HS-27A (cell line): ENCODE data around the gene FGF18.

Experiments used
- DNase-seq: peaks from one replicate; pipeline ENCODE4 v3.0.0-alpha.2; 2012; ENCODE audit warnings: low read depth, missing footprints

FGF18 gene

DNA sequence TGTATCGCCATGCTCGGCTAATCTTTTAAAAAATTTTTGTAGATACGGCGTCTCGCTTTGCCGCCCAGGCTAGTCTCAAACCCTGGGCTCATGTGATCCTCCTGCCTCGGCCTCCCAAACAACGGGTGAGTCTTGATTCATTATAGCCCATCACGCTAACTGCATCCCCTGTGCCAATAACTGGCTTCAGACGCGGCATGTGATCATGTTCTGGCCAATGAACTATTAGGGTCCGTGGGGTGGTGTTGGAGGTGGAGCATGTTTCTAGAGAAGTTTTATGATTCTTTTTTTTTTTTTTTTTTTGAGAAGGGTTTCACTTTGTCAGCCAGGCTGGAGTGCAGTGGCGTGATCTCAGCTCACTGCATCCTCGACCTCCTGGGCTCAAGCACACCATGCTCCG is 51.0 kb downstream of the FGF18 start:
- DNase-seq = no peak

DNA sequence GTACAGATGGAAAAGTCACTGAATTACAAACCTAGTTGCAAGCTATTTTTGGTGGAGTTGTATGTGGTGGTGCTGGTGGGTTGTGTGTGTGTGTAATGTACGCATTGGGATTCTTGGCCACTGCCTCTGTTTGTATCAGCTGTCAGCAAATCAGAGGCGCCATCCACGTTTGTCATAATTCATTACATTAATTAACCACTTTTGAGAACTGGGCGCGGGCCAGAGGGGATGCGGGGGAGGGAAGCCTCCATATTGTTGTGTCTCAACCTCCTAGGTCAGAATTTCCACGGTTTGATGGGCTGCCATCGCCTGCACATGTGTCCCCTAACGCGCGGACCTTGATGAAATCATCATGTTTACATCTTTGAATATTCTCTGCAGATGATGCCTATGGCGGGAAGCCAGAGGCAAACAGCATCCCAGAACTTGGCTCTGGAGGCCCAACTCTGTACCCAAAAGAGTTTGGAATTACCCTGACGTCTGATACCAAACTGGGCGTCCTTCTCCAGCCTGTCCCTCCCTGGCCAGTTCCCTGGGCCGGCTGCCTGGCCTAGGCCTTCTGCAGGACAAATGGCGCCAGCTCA is 54.9 kb downstream of the FGF18 start:
- no peak for DNase-seq

DNA sequence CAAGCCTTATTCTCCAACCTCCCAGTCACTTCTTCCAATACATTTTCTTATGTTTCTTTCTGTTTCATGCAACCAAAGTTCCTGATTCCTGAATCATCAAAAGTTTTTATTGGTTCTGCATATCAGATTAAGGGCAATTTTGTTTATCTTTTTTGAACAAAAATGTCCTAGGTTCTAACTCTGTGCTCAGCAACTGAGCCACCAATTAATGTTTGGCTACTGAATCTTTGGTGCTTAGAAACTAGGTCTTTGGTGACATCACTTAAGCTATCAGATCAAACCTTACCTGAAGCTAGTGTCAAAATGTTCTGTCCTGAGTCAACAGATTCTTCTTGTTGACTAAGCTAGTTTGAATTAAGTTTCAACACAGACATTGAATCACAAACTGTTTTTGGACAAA is 56.1 kb downstream of the FGF18 start:
- DNase-seq = no peak

DNA sequence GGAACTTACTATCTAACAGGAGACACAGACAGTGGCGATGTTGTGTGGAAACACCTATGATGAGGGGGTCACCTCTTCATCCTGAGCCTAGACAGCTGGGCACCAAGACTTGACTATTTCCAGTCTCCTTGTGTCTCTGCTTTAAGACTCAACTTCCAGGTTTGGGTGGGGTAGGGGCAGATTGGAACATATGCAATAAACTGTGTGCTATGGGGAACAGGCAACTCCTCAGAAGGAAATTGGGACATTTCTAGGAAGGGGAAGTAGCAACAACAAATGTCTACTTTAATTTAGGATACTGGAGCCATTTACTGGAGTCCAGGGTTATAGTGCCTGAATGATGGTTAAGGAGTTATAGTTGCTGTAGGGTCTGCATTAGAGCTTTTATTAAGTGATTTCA is 57.3 kb downstream of the FGF18 start:
- no peak for DNase-seq

DNA sequence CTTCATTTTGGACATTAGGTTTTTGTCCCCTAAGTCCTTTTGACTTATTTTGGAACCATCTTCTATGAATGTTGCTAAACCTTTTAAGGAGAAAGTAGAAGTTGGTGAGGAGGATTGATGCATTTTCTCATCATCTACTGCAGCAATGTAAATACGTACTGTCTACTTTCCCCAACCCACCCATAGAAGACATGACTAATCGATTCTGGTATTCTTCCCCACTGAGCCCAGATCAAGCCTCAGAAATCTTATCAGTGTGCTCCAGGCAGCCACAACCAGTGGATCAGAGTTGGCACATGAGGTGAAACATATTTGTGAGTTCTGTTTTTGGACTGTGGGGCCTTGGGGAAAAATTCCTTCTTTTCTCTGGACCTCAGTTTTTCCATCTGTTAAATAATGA is 57.7 kb downstream of the FGF18 start:
- DNase-seq = no peak

DNA sequence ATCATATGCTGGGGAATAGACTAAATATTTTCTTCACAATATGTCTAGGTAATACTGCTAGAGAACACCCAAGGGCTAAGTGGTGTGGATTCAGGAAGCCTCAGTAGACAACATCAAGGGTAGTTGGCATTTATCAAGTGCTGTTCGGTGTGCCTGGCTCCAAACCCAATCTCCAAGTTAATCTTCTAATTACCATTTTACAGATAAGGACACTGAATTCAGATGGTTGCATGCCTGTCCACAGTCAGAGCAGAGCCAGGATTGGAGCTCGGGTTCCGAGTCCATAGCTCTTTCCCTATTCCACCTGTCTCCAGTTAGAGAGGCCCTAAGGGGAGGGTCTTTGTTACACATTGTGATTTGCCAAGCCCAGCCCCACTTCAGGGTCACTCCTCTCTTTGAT is 58.2 kb downstream of the FGF18 start:
- DNase-seq = no peak

DNA sequence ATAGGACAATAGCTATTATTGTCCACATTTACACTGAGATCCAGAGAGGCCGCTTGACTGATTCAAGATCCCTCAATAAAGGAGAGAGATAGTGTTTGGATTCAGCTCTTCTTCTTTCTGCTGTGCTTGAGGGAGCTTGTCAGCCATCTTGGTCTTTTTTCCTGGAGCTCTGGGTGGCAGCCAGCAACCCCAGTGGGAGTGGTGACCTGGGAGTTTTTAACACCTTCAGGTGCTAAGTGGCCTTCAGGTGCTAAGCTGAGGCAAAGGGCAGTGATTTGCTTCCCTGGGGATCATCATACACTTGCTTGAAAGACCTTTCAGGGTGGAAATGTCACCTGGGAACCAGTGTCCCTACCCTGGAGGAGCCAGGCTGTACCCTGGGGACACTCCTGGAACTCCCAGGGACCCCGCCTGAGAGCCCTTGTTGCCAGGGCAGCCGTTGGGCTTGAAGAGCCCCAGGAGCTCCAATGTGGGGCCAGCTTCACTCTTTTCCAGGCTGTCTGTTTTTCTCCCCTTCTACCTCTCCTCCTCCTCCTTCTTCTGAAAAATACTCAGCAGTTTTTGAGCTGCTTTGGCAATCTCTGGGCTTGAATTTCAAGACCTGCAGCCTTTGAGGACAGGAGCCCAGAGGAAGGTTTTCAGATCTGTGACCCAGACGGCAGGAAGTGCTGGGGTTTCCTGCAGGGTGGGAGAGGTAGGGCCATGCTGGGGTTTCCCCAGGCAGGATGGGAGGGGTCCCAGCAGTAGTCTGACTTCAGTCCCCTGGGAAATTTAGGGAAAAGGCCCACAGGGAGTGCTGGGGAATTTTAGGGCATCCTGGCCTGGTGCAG is 59.7 kb downstream of the FGF18 start:
- no peak for DNase-seq

DNA sequence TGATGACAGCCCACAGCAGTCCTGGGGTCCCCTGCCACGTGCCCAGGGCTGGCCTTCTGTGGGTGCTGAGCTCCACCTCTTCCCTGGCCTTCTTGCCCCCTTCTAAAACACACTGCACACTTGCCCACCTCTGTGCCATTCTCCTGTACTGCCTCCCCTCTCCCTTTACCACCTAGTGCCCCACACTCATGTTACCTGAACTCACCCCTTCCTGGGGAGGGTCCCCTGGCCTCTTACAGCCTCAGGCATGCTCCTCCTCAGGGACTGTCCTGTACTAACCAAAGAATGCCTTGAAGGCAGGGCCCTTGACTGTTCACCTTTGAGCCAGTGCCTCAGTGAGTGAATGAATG is 60.3 kb downstream of the FGF18 start:
- DNase-seq = no peak

DNA sequence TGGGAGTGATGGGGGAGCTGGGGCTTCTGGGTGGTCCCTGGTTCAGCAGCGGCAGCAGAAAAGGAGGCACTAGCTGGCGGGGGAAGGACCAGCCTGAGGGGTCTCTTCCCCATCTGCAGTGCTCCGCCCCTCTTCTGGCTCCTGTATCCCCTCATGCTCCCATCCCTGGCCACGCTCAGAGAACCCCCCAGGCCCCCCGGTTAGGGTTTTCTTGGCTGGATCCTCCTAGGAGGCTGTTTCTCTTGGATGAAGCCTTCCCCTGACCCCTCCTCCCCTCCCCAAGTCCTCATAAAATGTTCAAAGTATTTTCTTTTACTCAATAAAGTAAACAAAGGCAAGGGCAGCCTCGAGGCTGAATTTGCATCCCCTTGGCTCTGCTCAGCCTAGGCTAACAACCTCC is 60.8 kb downstream of the FGF18 start:
- DNase-seq = no peak

DNA sequence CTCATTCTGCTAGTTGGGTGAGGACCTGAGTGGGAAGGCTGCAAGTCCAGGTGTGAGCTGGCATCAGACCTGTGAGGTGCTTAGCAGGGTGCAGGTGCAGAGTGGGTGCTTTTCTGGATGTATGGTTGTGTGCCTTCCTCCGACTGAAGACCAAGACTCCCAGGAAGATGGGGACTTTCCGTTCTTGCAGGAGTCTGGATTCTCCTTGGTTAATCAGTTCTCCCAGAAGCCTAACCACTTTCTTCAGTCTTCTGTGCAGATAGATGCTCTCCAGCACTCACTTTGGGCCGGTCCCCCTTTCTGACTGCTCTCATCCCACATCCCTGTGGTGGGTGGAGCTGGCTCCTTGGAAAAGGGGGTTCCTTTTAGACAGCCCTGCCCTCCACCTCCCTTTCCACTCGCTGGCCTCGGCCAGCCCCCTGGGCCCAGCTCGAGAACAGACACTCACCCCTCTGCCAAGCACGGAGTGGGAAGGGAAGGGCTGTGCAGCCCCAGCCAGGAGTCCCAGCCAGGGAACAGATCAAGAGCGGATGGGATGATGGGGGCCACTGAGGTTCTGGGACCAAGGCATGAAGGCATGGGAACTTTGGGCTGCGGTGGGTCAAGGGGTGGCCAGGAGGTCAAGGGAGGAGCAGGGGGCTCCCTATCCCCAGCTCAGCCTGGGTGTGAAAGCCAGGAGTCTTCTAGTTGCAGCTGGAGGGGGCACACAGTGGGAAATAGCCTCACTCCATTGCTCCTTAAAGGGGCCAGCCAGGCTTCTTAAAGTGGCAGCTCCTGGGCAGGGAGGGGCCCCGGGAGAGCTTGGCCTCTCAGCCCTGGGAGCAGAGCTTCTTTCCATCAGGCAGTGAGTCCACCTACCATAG is 62.4 kb downstream of the FGF18 start:
- no peak for DNase-seq

DNA sequence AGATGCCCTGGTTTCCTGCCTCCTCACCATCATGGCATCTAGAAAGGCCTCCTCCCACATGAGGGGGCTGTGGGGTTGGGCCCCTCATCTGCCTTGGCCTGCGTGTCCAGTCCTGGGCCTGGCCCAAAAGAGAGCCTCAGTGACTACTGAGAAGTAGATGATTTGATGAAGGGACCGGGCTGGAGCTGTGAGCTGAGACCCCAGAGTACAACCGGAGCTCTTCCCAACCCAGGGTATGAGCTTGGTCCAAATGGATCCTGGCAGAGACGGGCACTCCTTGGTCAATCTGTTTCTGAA is 62.9 kb downstream of the FGF18 start:
- no peak for DNase-seq

DNA sequence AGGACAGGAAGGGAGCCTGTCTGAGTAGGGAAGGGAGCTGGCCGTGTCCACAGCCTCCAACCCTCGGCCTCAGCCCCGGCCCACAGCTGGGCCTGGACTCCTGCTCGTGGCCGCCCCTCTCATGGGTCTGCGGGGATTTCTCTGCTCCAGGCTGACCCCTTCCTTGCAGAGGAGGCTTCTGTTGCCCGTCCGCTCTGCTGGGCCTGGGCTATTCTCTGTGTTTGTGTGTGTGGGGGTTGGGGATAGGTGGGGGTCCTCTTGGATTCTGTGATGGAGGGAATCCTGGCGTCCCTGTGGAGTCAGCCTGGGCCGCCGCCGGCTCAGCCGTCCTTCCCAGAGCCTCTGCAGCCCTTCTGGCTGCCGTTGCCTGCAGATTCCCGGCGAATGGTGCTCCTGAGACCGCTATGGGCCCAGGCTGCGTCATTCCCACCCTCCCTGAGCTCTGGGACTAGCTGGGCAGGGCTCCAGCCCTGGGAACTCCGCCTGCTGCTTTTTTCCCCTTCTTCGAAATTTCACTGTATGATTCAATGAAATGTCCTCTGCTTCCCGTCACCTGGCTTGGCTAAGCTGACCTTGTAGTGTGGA is 64.2 kb downstream of the FGF18 start:
- no peak for DNase-seq

DNA sequence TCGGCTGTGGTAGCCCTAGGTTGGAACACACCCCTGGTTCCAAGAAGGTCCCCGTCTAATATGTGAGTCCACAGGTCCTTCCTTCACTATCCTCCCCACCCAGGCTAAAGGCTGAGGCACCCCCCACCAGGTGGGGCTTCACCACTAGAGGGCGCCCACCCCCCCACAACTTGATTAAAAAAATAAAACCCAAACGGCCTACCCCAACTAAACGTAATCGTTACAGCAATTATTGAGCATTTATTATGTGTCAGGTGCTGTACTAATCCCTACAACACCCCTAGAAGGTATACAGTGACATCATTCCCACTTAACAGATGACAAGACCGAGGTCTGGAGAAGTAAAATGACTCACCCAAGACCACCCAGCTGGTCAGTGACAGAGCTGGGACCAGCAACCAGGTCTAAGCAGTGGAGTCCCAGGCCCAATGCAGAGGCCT is 65.0 kb downstream of the FGF18 start:
- no peak for DNase-seq

DNA sequence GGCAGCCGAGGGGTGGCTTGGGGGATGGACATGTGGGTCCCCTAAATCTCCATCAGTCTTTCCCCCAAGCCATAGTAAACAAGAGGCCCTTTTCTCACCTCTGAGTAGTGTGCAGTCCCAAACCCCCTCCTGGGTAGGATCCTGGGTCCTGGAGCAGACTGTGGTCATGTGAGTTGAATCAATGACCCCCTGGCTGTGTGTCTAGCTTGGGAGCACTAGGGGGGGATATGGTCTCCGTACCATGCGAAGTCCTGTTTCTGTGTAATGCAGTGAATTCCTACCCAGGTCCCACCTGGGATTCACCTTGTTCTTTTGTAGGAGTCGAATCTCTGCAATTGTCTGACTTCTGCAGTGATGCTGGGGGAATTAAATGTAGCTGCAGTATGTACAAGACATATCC is 66.2 kb downstream of the FGF18 start:
- no peak for DNase-seq

DNA sequence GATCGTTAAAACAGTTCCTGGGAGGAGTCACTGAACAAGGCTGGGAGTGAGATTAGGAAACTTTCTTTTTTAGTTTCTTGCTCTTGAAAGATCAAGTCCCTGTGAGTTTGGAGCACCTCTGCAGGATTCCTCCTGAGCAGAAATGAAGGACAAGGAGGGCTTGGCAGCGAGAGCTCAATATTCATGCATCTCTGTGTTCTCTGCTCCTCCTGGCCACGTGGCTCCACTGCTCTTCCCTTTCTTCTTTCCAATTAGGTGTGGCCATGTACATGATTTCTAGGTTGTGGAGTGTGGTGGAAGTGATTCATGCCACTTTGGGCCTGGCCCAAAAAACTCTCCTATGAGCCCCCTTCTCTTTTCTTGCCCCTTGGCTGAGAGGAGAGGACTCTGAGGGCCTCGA is 67.2 kb downstream of the FGF18 start:
- DNase-seq = no peak

DNA sequence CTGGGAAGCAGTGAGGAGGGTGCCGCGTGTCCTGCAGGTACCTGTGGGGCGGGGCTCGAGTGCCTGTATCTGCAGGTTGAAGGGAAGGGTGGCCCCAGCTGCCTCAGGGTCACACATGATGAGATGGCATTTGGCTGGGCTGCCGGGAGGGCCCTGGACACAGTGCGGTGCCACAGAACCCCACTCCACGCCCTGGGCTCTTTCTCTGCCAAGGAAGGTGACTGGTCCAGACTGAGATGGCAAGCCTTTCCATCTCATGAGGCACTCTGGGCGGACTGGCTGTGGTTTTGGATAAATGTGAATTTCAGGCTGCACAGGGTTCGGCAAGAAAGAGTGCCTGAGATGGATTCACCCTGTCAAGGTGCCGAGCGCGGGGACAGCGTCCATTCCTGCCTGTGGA is 69.4 kb downstream of the FGF18 start:
- no peak for DNase-seq

DNA sequence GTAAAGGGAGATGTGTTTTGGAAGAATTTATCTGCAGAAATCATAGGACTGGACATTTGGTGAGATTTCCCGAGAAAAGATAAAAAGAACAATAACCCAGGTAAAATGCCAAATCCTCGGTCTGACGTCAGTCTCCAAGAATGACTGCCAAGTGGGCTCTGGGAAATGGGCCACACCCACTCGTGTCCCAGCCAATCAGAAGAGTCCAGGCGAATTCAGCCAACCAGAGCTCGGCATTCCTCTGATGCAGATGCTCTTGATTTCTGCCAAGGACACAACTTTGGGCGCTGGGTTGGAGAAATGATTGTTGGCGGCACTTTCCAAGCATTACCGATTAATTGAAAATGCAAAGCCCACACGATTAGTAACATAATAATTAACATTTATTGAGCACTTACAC is 73.3 kb downstream of the FGF18 start:
- no peak for DNase-seq

DNA sequence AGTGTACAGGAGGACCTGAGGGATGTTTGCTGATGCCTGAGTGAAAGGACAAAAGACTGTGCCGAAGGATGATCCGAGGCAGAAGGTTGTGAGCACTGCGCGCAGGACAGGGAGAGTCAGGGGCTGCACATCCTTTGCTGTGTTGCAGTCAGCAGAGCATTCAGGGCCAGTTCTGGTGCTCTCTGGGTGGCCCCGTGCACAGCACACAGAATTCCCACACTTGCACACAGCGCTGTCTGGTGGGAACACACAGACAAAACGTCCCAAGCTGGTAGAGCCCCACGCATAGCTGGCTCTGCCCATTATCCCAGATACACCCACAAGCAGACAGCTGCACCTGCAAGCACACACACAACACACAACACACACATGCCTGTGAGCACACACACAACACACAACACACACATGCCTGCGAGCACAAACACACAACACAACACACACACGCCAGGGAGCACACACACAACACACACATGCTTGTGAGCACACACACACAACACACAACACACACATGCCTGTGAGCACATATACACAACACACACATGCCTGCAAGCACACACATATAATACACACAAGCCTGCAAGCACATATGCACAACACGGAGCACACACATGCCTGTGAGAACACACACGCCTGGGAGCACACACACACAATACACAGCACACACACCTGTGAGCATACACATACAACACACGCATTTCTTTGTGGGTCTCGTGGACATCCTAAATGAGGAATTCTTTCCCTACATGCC is 74.4 kb downstream of the FGF18 start:
- no peak for DNase-seq

DNA sequence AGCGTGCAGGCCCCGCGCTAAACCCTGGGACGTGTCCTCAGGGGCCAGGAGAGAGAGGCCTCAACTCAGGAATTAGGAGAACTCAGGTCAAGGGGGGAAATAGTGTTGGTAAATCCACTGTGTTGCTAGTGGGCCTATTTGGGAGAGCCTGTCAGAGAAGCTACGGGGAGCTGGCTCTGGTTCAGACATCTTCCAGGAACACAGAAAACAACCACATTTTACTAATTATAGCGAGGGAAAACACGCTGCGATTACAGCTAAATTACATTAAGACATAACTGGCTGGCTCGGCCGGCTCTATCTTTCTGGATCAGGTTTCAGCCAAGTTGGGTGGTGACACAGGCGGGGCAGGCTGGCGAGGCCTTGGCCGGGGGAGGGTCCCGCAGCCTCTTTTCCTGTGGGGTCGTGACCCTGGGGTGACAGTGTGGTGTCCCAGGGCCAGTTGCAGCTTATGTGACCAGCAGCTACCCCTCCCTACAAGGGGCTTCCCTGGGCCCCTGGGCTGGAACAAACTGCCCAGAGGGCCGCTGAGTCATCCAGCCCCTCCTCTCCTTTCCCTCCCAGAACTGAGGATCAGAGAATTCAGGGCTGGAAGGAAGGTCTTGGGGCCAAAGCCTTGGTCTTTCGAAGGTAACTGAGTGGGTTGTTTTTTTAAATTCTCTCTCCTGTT is 75.1 kb downstream of the FGF18 start:
- no peak for DNase-seq

DNA sequence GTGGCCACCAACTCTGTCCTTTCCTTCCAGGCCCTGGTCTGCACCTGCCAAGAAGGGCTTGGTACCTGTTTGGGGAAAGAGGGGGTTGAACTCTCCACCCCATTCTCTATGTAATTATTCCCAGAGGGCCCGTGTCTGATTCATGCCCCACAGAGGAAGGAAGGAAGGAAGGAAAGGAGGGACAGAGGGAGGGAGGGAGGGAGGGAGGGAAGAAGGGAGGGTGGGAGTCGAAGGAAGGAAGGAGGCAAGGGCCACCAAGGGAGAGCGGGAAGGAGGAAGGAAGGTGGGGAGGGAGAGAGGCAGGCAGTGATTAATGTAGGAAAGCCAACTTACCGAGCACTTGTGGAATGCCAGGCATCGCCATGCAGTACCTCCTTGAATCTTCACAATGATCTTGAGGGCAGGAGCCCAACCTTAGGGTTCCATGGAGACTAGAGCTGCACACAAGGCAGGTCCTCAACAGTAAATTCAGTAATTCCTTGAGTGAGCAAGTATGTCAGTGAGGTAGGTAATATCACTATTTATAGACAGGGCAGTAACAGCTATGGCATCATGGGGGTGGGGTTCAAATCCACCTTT is 75.8 kb downstream of the FGF18 start:
- DNase-seq = no peak

DNA sequence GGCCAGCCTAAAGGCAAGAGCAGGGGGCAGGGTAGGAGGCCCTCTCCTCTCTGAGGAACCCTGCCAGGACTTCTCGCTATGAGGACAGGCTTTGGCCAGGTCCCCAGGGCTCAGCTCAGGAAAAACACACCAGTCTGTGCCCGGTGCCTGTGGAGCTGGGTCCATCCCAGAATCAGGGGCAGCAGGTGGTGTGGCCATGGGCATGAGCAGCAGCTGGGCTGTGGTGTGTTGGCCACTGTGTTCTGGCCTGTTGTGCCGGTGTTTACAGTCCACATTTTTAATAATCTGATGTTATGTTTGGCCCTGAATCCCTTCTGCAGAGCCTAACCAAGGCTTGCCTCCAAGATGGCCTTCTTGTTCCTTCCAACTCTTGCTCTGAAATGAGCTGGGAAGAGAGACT is 77.0 kb downstream of the FGF18 start:
- no peak for DNase-seq
